ENCODE results near the gene CFAP126.
"Not testable (repeated sequence)": the region's sequence is repeated elsewhere in the genome, so short reads cannot be mapped to it uniquely, and the experiment has no call there.

Gene CFAP126

GRCh38 chr1:161402446-161402845 lies 34.8 kb upstream of the CFAP126 start:
- Histone ChIP-seq H3K9me3 (ENCODE audit: control insufficient read depth, insufficient read depth, low read length) (no peaks in the 10 kb centered on the region), H3K4me2 (ENCODE audit: low read length) (no peak overlapping the region), H4K20me1 (ENCODE audit: control insufficient read depth, insufficient read depth, low read depth, low read length) (no peaks in the 10 kb centered on the region), H3K27ac (ENCODE audit: low read depth, low read length) (no peak overlapping the region), H3K4me1 (ENCODE audit: control insufficient read depth, low read length) (peaks cover 21% of the 10 kb centered on the region), H3K36me3 (ENCODE audit: control insufficient read depth, low read length) (no peaks in the 10 kb centered on the region; the same call in 1 of the 2 replicates), H3K79me2 (ENCODE audit: control insufficient read depth, low read length) (no peaks in the 10 kb centered on the region), H3K9me2 (replicated peaks; ENCODE audit: control insufficient read depth, low read length) (no peaks in the 10 kb centered on the region), H3K4me3 (ENCODE audit: low read length) (no peak overlapping the region), H3K27me3 (ENCODE audit: control insufficient read depth, low read length) (no peaks in the 10 kb centered on the region), H3F3A (ENCODE audit: control insufficient read depth, insufficient read depth) (peaks cover 16% of the 10 kb centered on the region)
- TF ChIP-seq CTCF (IDR thresholded peaks at IDR 0.05; ENCODE audit: low read depth, low read length, poor library complexity, severe bottlenecking) (no peak), EZH2phosphoT487 (IDR thresholded peaks at IDR 0.05; ENCODE audit: borderline replicate concordance, low read length) (no peak)

- TF ChIP-seq EZH2phosphoT487 (IDR thresholded peaks at IDR 0.05; ENCODE audit: borderline replicate concordance, low read length) (no peak), CTCF (IDR thresholded peaks at IDR 0.05; ENCODE audit: low read depth, low read length, poor library complexity, severe bottlenecking) (peak; percentile 66)
- Histone ChIP-seq H3F3A (ENCODE audit: control insufficient read depth, insufficient read depth) (peaks cover 16% of the 10 kb centered on the region), H3K4me3 (ENCODE audit: low read length) (peak overlapping the region; percentile 85), H3K79me2 (ENCODE audit: control insufficient read depth, low read length) (no peaks in the 10 kb centered on the region), H3K36me3 (ENCODE audit: control insufficient read depth, low read length) (no peaks in the 10 kb centered on the region; the same call in 1 of the 2 replicates), H3K9me2 (replicated peaks; ENCODE audit: control insufficient read depth, low read length) (no peaks in the 10 kb centered on the region), H3K4me2 (ENCODE audit: low read length) (peak overlapping the region; percentile 83), H4K20me1 (ENCODE audit: control insufficient read depth, insufficient read depth, low read depth, low read length) (no peaks in the 10 kb centered on the region), H3K27me3 (ENCODE audit: control insufficient read depth, low read length) (no peaks in the 10 kb centered on the region), H3K4me1 (ENCODE audit: control insufficient read depth, low read length) (peaks cover 21% of the 10 kb centered on the region), H3K27ac (ENCODE audit: low read depth, low read length) (peak overlapping the region; percentile 94), H3K9me3 (ENCODE audit: control insufficient read depth, insufficient read depth, low read length) (no peaks in the 10 kb centered on the region)
These were observed 31.8 kb upstream of the CFAP126 start for GRCh38 chr1:161399257-161399998.

GRCh38 chr1:161398900-161399256 lies 31.2 kb upstream of the CFAP126 start:
- H3K27ac ChIP-seq (ENCODE audit: low read depth, low read length), result peak overlapping the region; percentile 94
- TF ChIP-seq CTCF (IDR thresholded peaks at IDR 0.05; ENCODE audit: low read depth, low read length, poor library complexity, severe bottlenecking) (no peak), EZH2phosphoT487 (IDR thresholded peaks at IDR 0.05; ENCODE audit: borderline replicate concordance, low read length) (no peak)
- H3K9me2 ChIP-seq (replicated peaks; ENCODE audit: control insufficient read depth, low read length), result no peaks in the 10 kb centered on the region
- no peaks in the 10 kb centered on the region; the same call in 1 of the 2 replicates for H3K36me3 ChIP-seq (ENCODE audit: control insufficient read depth, low read length)
- peak overlapping the region; percentile 83 for H3K4me2 ChIP-seq (ENCODE audit: low read length)
- peak overlapping the region; percentile 85 for H3K4me3 ChIP-seq (ENCODE audit: low read length)
- H3K27me3 ChIP-seq (ENCODE audit: control insufficient read depth, low read length), result no peaks in the 10 kb centered on the region
- H3F3A ChIP-seq (ENCODE audit: control insufficient read depth, insufficient read depth), result peaks cover 16% of the 10 kb centered on the region
- peaks cover 21% of the 10 kb centered on the region for H3K4me1 ChIP-seq (ENCODE audit: control insufficient read depth, low read length)
- no peaks in the 10 kb centered on the region for H4K20me1 ChIP-seq (ENCODE audit: control insufficient read depth, insufficient read depth, low read depth, low read length)
- no peaks in the 10 kb centered on the region for H3K9me3 ChIP-seq (ENCODE audit: control insufficient read depth, insufficient read depth, low read length)
- no peaks in the 10 kb centered on the region for H3K79me2 ChIP-seq (ENCODE audit: control insufficient read depth, low read length)

- H3K27ac ChIP-seq (ENCODE audit: low read depth, low read length); H4K20me1 ChIP-seq (ENCODE audit: control insufficient read depth, insufficient read depth, low read depth, low read length); H3K36me3 ChIP-seq (ENCODE audit: control insufficient read depth, low read length); H3K9me2 ChIP-seq (replicated peaks; ENCODE audit: control insufficient read depth, low read length); H3K79me2 ChIP-seq (ENCODE audit: control insufficient read depth, low read length); H3K4me3 ChIP-seq (ENCODE audit: low read length); H3K27me3 ChIP-seq (ENCODE audit: control insufficient read depth, low read length); H3K4me2 ChIP-seq (ENCODE audit: low read length); H3K9me3 ChIP-seq (ENCODE audit: control insufficient read depth, insufficient read depth, low read length): not testable (repeated sequence)
- Histone ChIP-seq H3K4me1 (ENCODE audit: control insufficient read depth, low read length) (peaks cover 21% of the 10 kb centered on the region), H3F3A (ENCODE audit: control insufficient read depth, insufficient read depth) (peaks cover 11% of the 10 kb centered on the region)
These were observed 29.4 kb upstream of the CFAP126 start for GRCh38 chr1:161397038-161397437.

Measured in DOHH2 (cell line).